IMR-90 (cell line): Measurements from ENCODE around the gene RERE. TPM values are rescaled to one million over a fixed set of nuclear protein-coding genes. Genes with fewer than 3 reads are reported as not detected.

ENCODE experiments used
- ATAC-seq: fragments of 200-7000 bp; cut with Tn5 transposase; 2 replicates; pipeline ENCODE4 v1.9.1; 2020; ENCODE audit warnings: low read depth, mild to moderate bottlenecking, moderate library complexity
- BruUV-seq: library from RNA; stranded (reverse); fragments of 400-500 nt; replicated peaks from 2 replicates; lab custom pipeline; 2021; lab: Mats Ljungman, UMichigan
- CTCF ChIA-PET: fragments of 300-600 bp; formaldehyde crosslinking; extraction: SDS; loops from one replicate; lab custom pipeline; 2021; ENCODE audit warnings: antibody characterized with exemption; lab: Yijun Ruan, JAX
- POLR2A ChIA-PET: fragments of 300-600 bp; sonication (Branson Sonifier 250); formaldehyde crosslinking; loops from one replicate; lab custom pipeline; 2022; ENCODE audit warnings: antibody characterized with exemption; ENCODE audit not compliant: unreplicated experiment; lab: Charles Lee
- DNase-seq: peaks from one replicate; pipeline ENCODE4 v3.0.0; 2013
- H2AFZ ChIP-seq: replicated peaks from 2 replicates; pipeline ENCODE3; 2013; ENCODE audit warnings: low read length, mild to moderate bottlenecking; ENCODE audit not compliant: poor library complexity
- H2AK5ac ChIP-seq: 2 replicates; pipeline ENCODE4 v1.6.1; 2013; ENCODE audit warnings: low read depth, low read length, inconsistent platforms
- H2AK9ac ChIP-seq: replicated peaks from 2 replicates; pipeline ENCODE3; 2013; ENCODE audit warnings: mild to moderate bottlenecking, low read depth, low read length, moderate library complexity; ENCODE audit not compliant: poor library complexity
- H2BK120ac ChIP-seq: 2 replicates; pipeline ENCODE4 v1.6.1; 2013; ENCODE audit warnings: low read depth, low read length, inconsistent platforms
- H2BK15ac ChIP-seq: 3 replicates; pipeline ENCODE4 v1.6.1; 2013; ENCODE audit warnings: low read depth, low read length, inconsistent platforms
- H2BK20ac ChIP-seq: 2 replicates; pipeline ENCODE4 v1.6.1; 2013; ENCODE audit warnings: low read depth, mild to moderate bottlenecking, inconsistent platforms, low read length, moderate library complexity
- H2BK5ac ChIP-seq: 2 replicates; pipeline ENCODE4 v1.6.1; 2013; ENCODE audit warnings: mild to moderate bottlenecking, low read depth, low read length, inconsistent platforms; ENCODE audit not compliant: poor library complexity, severe bottlenecking
- H3K14ac ChIP-seq: replicated peaks from 2 replicates; pipeline ENCODE4 v1.6.1; 2013; ENCODE audit warnings: low read depth, low read length, inconsistent platforms
- H3K18ac ChIP-seq: 2 replicates; pipeline ENCODE4 v1.6.1; 2013; ENCODE audit warnings: low read depth, low read length, control low read depth
- H3K23ac ChIP-seq: 2 replicates; pipeline ENCODE4 v1.6.1; 2013; ENCODE audit warnings: low read depth, low read length, inconsistent platforms
- H3K27ac ChIP-seq: 2 replicates; pipeline ENCODE4 v1.5.1; 2013; ENCODE audit warnings: mild to moderate bottlenecking, control low read depth, low read length; ENCODE audit not compliant: insufficient read depth
- H3K27me3 ChIP-seq: 2 replicates; pipeline ENCODE4 v1.6.1; 2013; ENCODE audit warnings: low read length; ENCODE audit not compliant: control insufficient read depth, insufficient read depth
- H3K36me3 ChIP-seq: 2 replicates; pipeline ENCODE4 v1.6.1; 2013; ENCODE audit warnings: low read length, mixed read lengths; ENCODE audit not compliant: control insufficient read depth, insufficient read depth
- H3K4ac ChIP-seq: 2 replicates; pipeline ENCODE4 v1.6.1; 2013; ENCODE audit warnings: low read depth, low read length, inconsistent platforms
- H3K4me1 ChIP-seq: 2 replicates; pipeline ENCODE4 v1.6.1; 2013; ENCODE audit warnings: low read length, mixed read lengths; ENCODE audit not compliant: control insufficient read depth, insufficient read depth
- H3K4me2 ChIP-seq: 2 replicates; pipeline ENCODE4 v1.6.1; 2013; ENCODE audit warnings: low read depth, mild to moderate bottlenecking, control low read depth, low read length, moderate library complexity
- H3K4me3 ChIP-seq: 2 replicates; pipeline ENCODE4 v1.5.1; 2013; ENCODE audit warnings: low read depth, mild to moderate bottlenecking, control low read depth, low read length, moderate library complexity; ENCODE audit not compliant: insufficient read depth
- H3K56ac ChIP-seq: 2 replicates; pipeline ENCODE4 v1.6.1; 2013; ENCODE audit warnings: low read length, inconsistent platforms; ENCODE audit not compliant: insufficient read depth; ENCODE audit errors: extremely low read depth
- H3K79me1 ChIP-seq, 2 experiments: 2 replicates each; pipeline ENCODE4 v1.6.1; 2013; ENCODE audit warnings: low read length in 2 of 2, inconsistent platforms in 1 of 2, low read depth in 1 of 2
- H3K9ac ChIP-seq: 2 replicates; pipeline ENCODE4 v1.6.1; 2013; ENCODE audit warnings: low read depth, low read length, control low read depth
- H3K9me1 ChIP-seq: 2 replicates; pipeline ENCODE4 v1.6.1; 2013; ENCODE audit warnings: low read length, inconsistent platforms; ENCODE audit not compliant: insufficient read depth
- H3K9me3 ChIP-seq: 2 replicates; pipeline ENCODE4 v1.6.1; 2013; ENCODE audit warnings: low read length; ENCODE audit not compliant: control insufficient read depth, insufficient read depth
- H4K20me1 ChIP-seq: 2 replicates; pipeline ENCODE4 v1.6.1; 2013; ENCODE audit warnings: low read length, inconsistent platforms; ENCODE audit not compliant: insufficient read depth
- H4K5ac ChIP-seq: 2 replicates; pipeline ENCODE4 v1.6.1; 2013; ENCODE audit warnings: mild to moderate bottlenecking, low read depth, low read length, control low read depth
- H4K8ac ChIP-seq, 2 experiments: 2 replicates each; pipeline ENCODE4 v1.6.1; 2013; ENCODE audit warnings: low read depth in 2 of 2, low read length in 2 of 2, control low read depth in 1 of 2, inconsistent platforms in 1 of 2
- H4K91ac ChIP-seq: 2 replicates; pipeline ENCODE4 v1.6.1; 2013; ENCODE audit warnings: low read depth, low read length, inconsistent platforms; ENCODE audit not compliant: insufficient read depth
- ELK1 ChIP-seq: fragments of 150-350 bp; IDR thresholded peaks from 2 replicates; pipeline ENCODE4 v1.6.1; 2016; ENCODE audit warnings: low read depth, mild to moderate bottlenecking, low read length, moderate library complexity, borderline replicate concordance
- FOS ChIP-seq: fragments of 150-350 bp; IDR thresholded peaks from 2 replicates; pipeline ENCODE4 v1.6.1; 2016; ENCODE audit warnings: low read depth, low read length
- MAZ ChIP-seq: IDR thresholded peaks from 2 replicates; pipeline ENCODE4 v1.6.1; 2012; ENCODE audit warnings: low read depth, mild to moderate bottlenecking, low read length, improper control_type of control experiment, moderate library complexity, borderline replicate concordance
- SMC3 ChIP-seq: fragments of 150-350 bp; IDR thresholded peaks from 2 replicates; pipeline ENCODE4 v1.6.1; 2016; ENCODE audit warnings: low read depth, mild to moderate bottlenecking, antibody characterized with exemption, low read length, moderate library complexity
- WGBS, 2 experiments: methylation state at CpG; one replicate each; pipeline versions ENCODE4 v1.1.5 to v1.1.7; 2013; ENCODE audit warnings: missing lambda C conversion rate in 2 of 2; ENCODE audit not compliant: insufficient read length in 1 of 2; ENCODE audit errors: extremely low coverage in 2 of 2; 5-methylcytosine and 5-hydroxymethylcytosine counted together
- dilution Hi-C: fragments of 300-500 bp; cut with HindIII; formaldehyde crosslinking; loops from one replicate; pipeline ENCODE4 v1.14.3; 2018; ENCODE audit warnings: low sequenced_read_pairs; ENCODE audit not compliant: unreplicated experiment
- in situ Hi-C: fragments of 300-500 bp; cut with MboI; formaldehyde crosslinking; loops from 3 replicates; pipeline ENCODE4 v1.14.3; 2019; ENCODE audit warnings: low sequenced_read_pairs, inconsistent platforms, mixed read lengths
- intact Hi-C: fragments of 100-400 bp; cut with micrococcal nuclease; formaldehyde crosslinking; loops from 2 replicates; pipeline ENCODE4 v1.10.0; 2022
- polyA plus RNA-seq, 3 experiments: library from polyadenylated mRNA; depleted of rRNA; stranded (reverse); fragments of >200 nt; gene quantifications; 2 replicates each; pipeline ENCODE4 v1.2.3, GENCODE V29; 2012; ENCODE audit warnings: low replicate concordance in 1 of 3
- total RNA-seq: library from RNA; depleted of rRNA; stranded (reverse); fragments of >200 nt; gene quantifications from 2 replicates; pipeline ENCODE4 v1.2.3, GENCODE V29; 2012

Gene RERE
- total and polyA plus RNA-seq, 2 of the 4 experiments (the other 2 are of a cell fraction), result 11.5 to 25.1 TPM

GRCh38 chr1:8495928-8496401, 321.5 kb downstream of the RERE start:
- ChIA-PET CTCF (interaction anchor here (0.6 kb wide), 1 partner anchor 24 kb away, joined by 3 read pairs; no protein-coding TSS in a partner anchor), POLR2A (no interaction called here)

More at GRCh38 chr1:8495928-8496401, 321.5 kb downstream of the RERE start:
- Histone ChIP-seq H3K36me3 (peaks cover 22% of the 10 kb centered on the region), H3K4ac (no peak overlapping the region), H3K14ac (no peak overlapping the region), H2AK5ac (no peak overlapping the region), H2BK20ac (no peak overlapping the region), H2AFZ (no peak overlapping the region), H4K8ac (no peak overlapping the region), H3K27ac (no peak overlapping the region), H3K18ac (no peak overlapping the region), H3K4me2 (no peak overlapping the region), H2BK15ac (no peak overlapping the region), H3K79me1 (peaks cover 32 to 48% of the 10 kb centered on the region in 2 experiments), H3K9ac (no peak overlapping the region), H3K9me3 (no peaks in the 10 kb centered on the region), H3K56ac (no peak overlapping the region), H2AK9ac (no peak overlapping the region), H3K27me3 (no peaks in the 10 kb centered on the region), H3K9me1 (peaks cover 8% of the 10 kb centered on the region; the same call in 1 of the 2 replicates), H2BK120ac (no peak overlapping the region), H3K4me3 (no peak overlapping the region), H3K4me1 (peaks cover 6% of the 10 kb centered on the region), H4K91ac (no peak overlapping the region), H3K23ac (no peak overlapping the region), H4K20me1 (peaks cover 3% of the 10 kb centered on the region; the same call in 1 of the 2 replicates), H2BK5ac (no peak overlapping the region), H4K5ac (no peak overlapping the region)
- 100% methylated on average over 1 of the region's 6 CpGs; no CpG with 5 or more reads in 1 of the 2 experiments for WGBS, 2 experiments
- no peak for TF ChIP-seq SMC3
- TF ChIP-seq MAZ, result no peak
- TF ChIP-seq FOS, result no peak
- TF ChIP-seq ELK1, result no peak
- no TSS peak for BruUV-seq
- in situ Hi-C loops, result no loop called here
- intact Hi-C loops, result no loop called here
- peak; percentile 19 for DNase-seq
- ATAC-seq, result no peak
- dilution Hi-C loops, result no loop called here
